ENCODE results near the gene ATP6AP2.

GRCh38 chrX:40537310-40537709, 43.5 kb upstream of the ATP6AP2 start:
- TF ChIP-seq CTCF (IDR thresholded peaks at IDR 0.05 in 2 of 3, conservative IDR thresholded peaks at IDR 0.05 in 1 of 3; ENCODE audit: insufficient read depth in 2 of 3, low read depth in 1 of 3, low read length in 3 of 3) (no peak), TAF15 (IDR thresholded peaks at IDR 0.05; ENCODE audit: low read depth, low read length) (no peak), CBX5 (IDR thresholded peaks at IDR 0.05; ENCODE audit: borderline replicate concordance, low read depth) (no peak), YY1 (IDR thresholded peaks at IDR 0.05; ENCODE audit: borderline replicate concordance in 1 of 3, control insufficient read depth in 1 of 3, extremely low read depth in 1 of 3, insufficient read depth in 3 of 3, insufficient read length in 1 of 3, insufficient replicate concordance in 2 of 3, low read depth in 1 of 3, low read length in 2 of 3) (no peak), EZH2 (IDR thresholded peaks at IDR 0.05; ENCODE audit: borderline replicate concordance, low read depth, low read length) (no peak), ETS1 (conservative IDR thresholded peaks at IDR 0.05; ENCODE audit: control insufficient read depth, low read depth, low read length) (no peak)
